HepG2 (cell line): Measurements from ENCODE around the gene COQ9. TPM values are rescaled to one million over a fixed set of nuclear protein-coding genes. Genes with fewer than 3 reads are reported as not detected.

ENCODE experiments used
- ARNT ChIP-seq: fragments of 450-650 bp; IDR thresholded peaks from 2 replicates; pipeline ENCODE4 v1.6.1; 2017
- GLI4 ChIP-seq: sonication (generic); formaldehyde crosslinking; IDR thresholded peaks from 2 replicates; pipeline ENCODE4 v1.5.1; 2020; ENCODE audit warnings: missing genetic modification reagents, mild to moderate bottlenecking, moderate library complexity, borderline replicate concordance
- GMEB1 ChIP-seq: sonication (generic); formaldehyde crosslinking; IDR thresholded peaks from 2 replicates; pipeline ENCODE4 v1.5.1; 2020; ENCODE audit warnings: missing genetic modification reagents, mild to moderate bottlenecking, borderline replicate concordance
- GMEB2 ChIP-seq: IDR thresholded peaks from 2 replicates; pipeline ENCODE4 v1.6.1; 2016; ENCODE audit warnings: missing biosample characterization, missing genetic modification reagents, low read depth
- HMGA1 ChIP-seq: sonication (generic); formaldehyde crosslinking; conservative IDR thresholded peaks from 2 replicates; pipeline ENCODE4 v1.4.0; 2020; ENCODE audit warnings: missing genetic modification reagents
- MTERF4 ChIP-seq: sonication (generic); formaldehyde crosslinking; IDR thresholded peaks from 2 replicates; pipeline ENCODE4 v1.8.0; 2023; ENCODE audit warnings: mild to moderate bottlenecking, missing genetic modification reagents
- MXI1 ChIP-seq: IDR thresholded peaks from 3 replicates; pipeline ENCODE4 v1.6.1; 2012; ENCODE audit warnings: low read depth, low read length, inconsistent platforms, borderline replicate concordance
- RNF219 ChIP-seq: sonication (generic); formaldehyde crosslinking; IDR thresholded peaks from 2 replicates; pipeline ENCODE4 v1.5.0; 2020; ENCODE audit warnings: mild to moderate bottlenecking, missing genetic modification reagents
- ZFP36L2 ChIP-seq: sonication (generic); formaldehyde crosslinking; IDR thresholded peaks from 2 replicates; pipeline ENCODE4 v1.4.0; 2020; ENCODE audit warnings: missing genetic modification reagents
- ZNF121 ChIP-seq: sonication (generic); formaldehyde crosslinking; IDR thresholded peaks from 2 replicates; pipeline ENCODE4 v1.5.0; 2020; ENCODE audit warnings: mild to moderate bottlenecking, missing genetic modification reagents
- ZNF276 ChIP-seq: sonication (generic); formaldehyde crosslinking; IDR thresholded peaks from 2 replicates; pipeline ENCODE4 v1.4.0; 2020; ENCODE audit warnings: mild to moderate bottlenecking, low read depth, missing genetic modification reagents
- ZNF30 ChIP-seq: sonication (generic); formaldehyde crosslinking; IDR thresholded peaks from 2 replicates; pipeline ENCODE4 v1.5.0; 2020; ENCODE audit warnings: mild to moderate bottlenecking, missing genetic modification reagents
- ZNF331 ChIP-seq: sonication (generic); formaldehyde crosslinking; IDR thresholded peaks from 2 replicates; pipeline ENCODE4 v1.4.0; 2020; ENCODE audit warnings: missing genetic modification reagents
- ZNF510 ChIP-seq: sonication (generic); formaldehyde crosslinking; IDR thresholded peaks from 2 replicates; pipeline ENCODE4 v1.4.0; 2020; ENCODE audit warnings: low read depth, mild to moderate bottlenecking, missing genetic modification reagents
- ZNF580 ChIP-seq: IDR thresholded peaks from 2 replicates; pipeline ENCODE4 v1.6.1; 2016; ENCODE audit warnings: low read depth, borderline replicate concordance
- ZNF687 ChIP-seq: sonication (generic); formaldehyde crosslinking; IDR thresholded peaks from 2 replicates; pipeline ENCODE4 v1.5.1; 2020; ENCODE audit warnings: mild to moderate bottlenecking, missing genetic modification reagents, moderate library complexity
- polyA plus RNA-seq, 8 experiments: library from polyadenylated mRNA; depleted of rRNA in 3 of 8; stranded (reverse) in 7 of 8; unstranded in 1 of 8; fragments of >200 nt; fragmentation: Illumina TruSeq in 4 of 8; extraction: Trizol in 4 of 8; gene quantifications; 2 replicates each; pipeline versions ENCODE4 v1.2.1 to v1.2.3, GENCODE V29; 2011 to 2016; ENCODE audit warnings: low read depth in 4 of 8, missing spikeins in 1 of 8, mixed read lengths in 1 of 8; ENCODE audit not compliant: insufficient read depth in 1 of 8
- total RNA-seq, 5 experiments: library from RNA; depleted of rRNA; stranded (reverse); fragments of >200 nt; fragmentation: Illumina TruSeq; extraction: Trizol; gene quantifications; 2 replicates each; pipeline ENCODE4 v1.2.3, GENCODE V29; 2016; ENCODE audit warnings: low read depth in 1 of 5

The COQ9 gene
- total and polyA plus RNA-seq, 2 of the 13 experiments (the other 11 are each of a cell fraction or from before 2014, with no cell fraction given), result 57.5 to 108 TPM

GRCh38 chr16:57475711-57476339 lies 28.5 kb downstream of the COQ9 start (continued):
- TF ChIP-seq ZFP36L2 (CRISPR knock-in tag), result no peak
- TF ChIP-seq ZNF510, result no peak
- no peak for TF ChIP-seq ZNF580 (CRISPR knock-in tag)
- no peak for TF ChIP-seq RNF219 (CRISPR knock-in tag)
- TF ChIP-seq ZNF30 (CRISPR knock-in tag), result no peak
- TF ChIP-seq ZNF687 (CRISPR knock-in tag), result peak; percentile 75
- peak; percentile 69; the same call in 1 of the 3 replicates for TF ChIP-seq MXI1
- TF ChIP-seq MTERF4 (CRISPR knock-in tag), result 0 out of 2 replicates have a peak, but pooled peaks have one; percentile 27
- no peak for TF ChIP-seq GLI4
- TF ChIP-seq ZNF331 (CRISPR knock-in tag), result peak; percentile 27; the same call in 1 of the 2 replicates
- TF ChIP-seq ARNT, result no peak
- TF ChIP-seq ZNF121, result no peak
- no peak for TF ChIP-seq GMEB2
- no peak for TF ChIP-seq HMGA1 (CRISPR knock-in tag)
- no peak for TF ChIP-seq GMEB1 (CRISPR knock-in tag)
- TF ChIP-seq ZNF276 (CRISPR knock-in tag), result no peak
